Ishikawa (cell line): Measurements from ENCODE around the gene NRG2.

Experiments
- CEBPB ChIP-seq: IDR thresholded peaks from 2 replicates; pipeline ENCODE4 v1.6.1; 2012
- CREB1 ChIP-seq: IDR thresholded peaks from 2 replicates; pipeline ENCODE4 v1.6.1; 2012; ENCODE audit warnings: low read depth
- EGR1 ChIP-seq: IDR thresholded peaks from 2 replicates; pipeline ENCODE4 v1.6.1; 2012
- EP300 ChIP-seq: IDR thresholded peaks from 2 replicates; pipeline ENCODE4 v1.6.1; 2012; ENCODE audit warnings: borderline replicate concordance
- FOXM1 ChIP-seq: IDR thresholded peaks from 2 replicates; pipeline ENCODE4 v1.6.1; 2012; ENCODE audit warnings: low read depth, borderline replicate concordance
- NFIC ChIP-seq: IDR thresholded peaks from 2 replicates; pipeline ENCODE4 v1.6.1; 2012
- RAD21 ChIP-seq: IDR thresholded peaks from 2 replicates; pipeline ENCODE4 v1.6.1; 2012; ENCODE audit warnings: low read depth
- TAF1 ChIP-seq: IDR thresholded peaks from 2 replicates; pipeline ENCODE4 v1.6.1; 2012; ENCODE audit warnings: low read depth, mild to moderate bottlenecking
- TCF12 ChIP-seq: IDR thresholded peaks from 2 replicates; pipeline ENCODE4 v1.6.1; 2012; ENCODE audit warnings: low read depth
- TEAD4 ChIP-seq: IDR thresholded peaks from 2 replicates; pipeline ENCODE4 v1.6.1; 2012
- YY1 ChIP-seq: IDR thresholded peaks from 2 replicates; pipeline ENCODE4 v1.6.1; 2012; ENCODE audit warnings: low read depth
- ZBTB7A ChIP-seq: IDR thresholded peaks from 2 replicates; pipeline ENCODE4 v1.6.1; 2012; ENCODE audit warnings: low read depth
- TF ChIP-seq, protein P1 (sequence below): IDR thresholded peaks from 2 replicates; pipeline ENCODE4 v1.6.1; 2012
- TF ChIP-seq, protein P2 (sequence below): IDR thresholded peaks from 2 replicates; pipeline ENCODE4 v1.6.1; 2012; ENCODE audit warnings: low read depth, mild to moderate bottlenecking
- TF ChIP-seq, protein P3 (sequence below): IDR thresholded peaks from 2 replicates; pipeline ENCODE4 v1.6.1; 2012

Gene NRG2

DNA sequence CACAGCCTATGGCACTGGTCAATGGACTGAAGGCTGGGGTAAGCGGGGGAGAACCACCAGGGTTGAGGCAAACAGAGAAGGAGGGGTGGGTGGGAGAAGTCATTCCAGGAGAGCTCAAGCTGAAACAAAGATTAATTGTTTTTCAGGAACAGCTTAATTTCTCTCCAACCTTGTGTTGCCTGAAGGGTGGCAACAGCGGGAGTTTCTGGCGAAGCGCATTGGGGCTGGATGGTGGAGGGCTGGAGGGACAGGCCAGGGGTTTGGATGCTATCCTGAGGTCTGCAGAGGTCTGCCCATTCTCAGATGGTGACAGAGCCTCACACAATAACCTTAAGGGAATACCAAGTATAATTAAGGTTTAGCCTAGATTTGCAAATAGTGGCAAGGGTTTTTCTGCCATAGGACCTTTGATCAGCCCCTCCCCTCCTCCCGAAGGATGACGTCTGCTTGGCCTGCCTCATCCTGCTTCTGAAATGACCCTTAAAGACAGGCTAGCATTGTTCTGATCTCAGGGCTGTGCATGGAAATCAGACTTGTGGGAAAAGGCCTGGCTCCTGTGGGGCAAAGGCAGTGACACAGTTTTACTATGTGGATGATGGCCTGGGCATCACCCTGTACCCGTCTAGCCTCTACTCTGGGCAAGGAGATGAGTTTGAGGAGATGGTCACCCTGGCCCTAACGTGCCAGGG lies 214.7 kb downstream of the NRG2 start:
- TF ChIP-seq TEAD4 (no peak), ZBTB7A (no peak), TAF1 (no peak), EGR1 (no peak), YY1 (no peak), NFIC (no peak), CEBPB (no peak), FOXM1 (no peak)
- TF ChIP-seq, protein P1, sequence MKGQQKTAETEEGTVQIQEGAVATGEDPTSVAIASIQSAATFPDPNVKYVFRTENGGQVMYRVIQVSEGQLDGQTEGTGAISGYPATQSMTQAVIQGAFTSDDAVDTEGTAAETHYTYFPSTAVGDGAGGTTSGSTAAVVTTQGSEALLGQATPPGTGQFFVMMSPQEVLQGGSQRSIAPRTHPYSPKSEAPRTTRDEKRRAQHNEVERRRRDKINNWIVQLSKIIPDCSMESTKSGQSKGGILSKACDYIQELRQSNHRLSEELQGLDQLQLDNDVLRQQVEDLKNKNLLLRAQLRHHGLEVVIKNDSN = no peak
- TF ChIP-seq, protein P2, sequence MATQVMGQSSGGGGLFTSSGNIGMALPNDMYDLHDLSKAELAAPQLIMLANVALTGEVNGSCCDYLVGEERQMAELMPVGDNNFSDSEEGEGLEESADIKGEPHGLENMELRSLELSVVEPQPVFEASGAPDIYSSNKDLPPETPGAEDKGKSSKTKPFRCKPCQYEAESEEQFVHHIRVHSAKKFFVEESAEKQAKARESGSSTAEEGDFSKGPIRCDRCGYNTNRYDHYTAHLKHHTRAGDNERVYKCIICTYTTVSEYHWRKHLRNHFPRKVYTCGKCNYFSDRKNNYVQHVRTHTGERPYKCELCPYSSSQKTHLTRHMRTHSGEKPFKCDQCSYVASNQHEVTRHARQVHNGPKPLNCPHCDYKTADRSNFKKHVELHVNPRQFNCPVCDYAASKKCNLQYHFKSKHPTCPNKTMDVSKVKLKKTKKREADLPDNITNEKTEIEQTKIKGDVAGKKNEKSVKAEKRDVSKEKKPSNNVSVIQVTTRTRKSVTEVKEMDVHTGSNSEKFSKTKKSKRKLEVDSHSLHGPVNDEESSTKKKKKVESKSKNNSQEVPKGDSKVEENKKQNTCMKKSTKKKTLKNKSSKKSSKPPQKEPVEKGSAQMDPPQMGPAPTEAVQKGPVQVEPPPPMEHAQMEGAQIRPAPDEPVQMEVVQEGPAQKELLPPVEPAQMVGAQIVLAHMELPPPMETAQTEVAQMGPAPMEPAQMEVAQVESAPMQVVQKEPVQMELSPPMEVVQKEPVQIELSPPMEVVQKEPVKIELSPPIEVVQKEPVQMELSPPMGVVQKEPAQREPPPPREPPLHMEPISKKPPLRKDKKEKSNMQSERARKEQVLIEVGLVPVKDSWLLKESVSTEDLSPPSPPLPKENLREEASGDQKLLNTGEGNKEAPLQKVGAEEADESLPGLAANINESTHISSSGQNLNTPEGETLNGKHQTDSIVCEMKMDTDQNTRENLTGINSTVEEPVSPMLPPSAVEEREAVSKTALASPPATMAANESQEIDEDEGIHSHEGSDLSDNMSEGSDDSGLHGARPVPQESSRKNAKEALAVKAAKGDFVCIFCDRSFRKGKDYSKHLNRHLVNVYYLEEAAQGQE = no peak

DNA sequence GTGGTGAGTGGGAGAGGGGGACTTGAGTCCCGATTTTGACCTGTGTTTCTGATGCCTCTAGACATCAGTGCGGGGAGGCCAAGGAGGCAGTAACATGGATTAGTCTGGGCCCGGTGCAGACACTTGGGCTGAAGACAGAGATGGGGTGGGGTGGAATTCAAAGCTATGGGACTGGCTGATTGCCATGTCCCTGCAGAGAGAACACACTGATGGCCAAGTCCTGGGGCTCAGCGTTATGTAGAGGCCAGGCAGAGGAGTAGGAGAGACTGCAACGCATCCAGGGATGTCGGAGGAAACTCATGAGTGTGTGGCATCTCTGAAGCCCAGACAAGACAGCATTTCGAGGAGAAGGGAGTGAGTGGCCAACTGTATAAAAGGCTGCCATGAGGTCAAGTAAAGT lies 217.4 kb downstream of the NRG2 start:
- TF ChIP-seq, protein P1 = no peak
- TF ChIP-seq, protein P3, sequence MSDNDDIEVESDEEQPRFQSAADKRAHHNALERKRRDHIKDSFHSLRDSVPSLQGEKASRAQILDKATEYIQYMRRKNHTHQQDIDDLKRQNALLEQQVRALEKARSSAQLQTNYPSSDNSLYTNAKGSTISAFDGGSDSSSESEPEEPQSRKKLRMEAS = no peak
- no peak for TF ChIP-seq YY1
- no peak for TF ChIP-seq TEAD4
- no peak for TF ChIP-seq TAF1
- TF ChIP-seq ZBTB7A = no peak
- TF ChIP-seq RAD21 = no peak
- no peak for TF ChIP-seq EP300
- TF ChIP-seq CREB1 = no peak
- no peak for TF ChIP-seq CEBPB
- TF ChIP-seq NFIC = no peak
- TF ChIP-seq TCF12 = no peak
- no peak for TF ChIP-seq FOXM1
- TF ChIP-seq, protein P2 = no peak
- no peak for TF ChIP-seq EGR1

DNA sequence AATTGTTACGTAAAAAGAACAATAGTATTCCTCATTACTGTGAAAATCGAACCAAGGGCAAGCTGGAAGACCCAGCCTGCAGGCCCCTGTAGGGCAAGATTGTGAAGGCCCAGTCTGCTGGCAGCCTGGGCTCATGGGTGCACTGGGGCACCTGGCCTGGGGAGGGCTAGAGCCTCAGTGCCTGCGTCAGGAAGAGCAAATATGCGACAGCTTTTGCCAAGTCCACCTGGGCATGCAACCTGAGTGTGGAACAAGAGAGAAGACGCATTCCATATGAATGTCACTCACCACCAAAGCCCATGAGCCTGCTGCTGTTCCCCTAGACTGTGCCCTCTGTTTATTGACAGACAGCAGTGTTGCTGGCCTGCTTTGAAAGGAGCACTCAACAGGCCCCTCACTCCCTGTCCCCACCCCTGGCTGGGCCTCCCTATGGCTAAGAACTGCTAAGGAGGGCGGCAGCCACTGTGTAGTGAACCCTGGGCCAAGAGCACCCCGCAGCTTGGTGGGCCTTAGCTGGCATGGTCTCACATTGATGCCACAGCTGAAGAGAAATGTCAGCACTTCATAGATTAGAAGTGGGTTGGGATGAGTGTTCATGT lies 219.2 kb downstream of the NRG2 start:
- TF ChIP-seq, protein P3 = no peak
- TF ChIP-seq, protein P2 = no peak
- TF ChIP-seq ZBTB7A (no peak), CREB1 (no peak), TCF12 (no peak), EP300 (no peak), TEAD4 (no peak), NFIC (no peak), CEBPB (no peak), YY1 (no peak), TAF1 (no peak), FOXM1 (no peak), EGR1 (no peak), RAD21 (no peak)
- TF ChIP-seq, protein P1 = no peak
